ENCODE results near the gene ZFPM1.

DNA sequence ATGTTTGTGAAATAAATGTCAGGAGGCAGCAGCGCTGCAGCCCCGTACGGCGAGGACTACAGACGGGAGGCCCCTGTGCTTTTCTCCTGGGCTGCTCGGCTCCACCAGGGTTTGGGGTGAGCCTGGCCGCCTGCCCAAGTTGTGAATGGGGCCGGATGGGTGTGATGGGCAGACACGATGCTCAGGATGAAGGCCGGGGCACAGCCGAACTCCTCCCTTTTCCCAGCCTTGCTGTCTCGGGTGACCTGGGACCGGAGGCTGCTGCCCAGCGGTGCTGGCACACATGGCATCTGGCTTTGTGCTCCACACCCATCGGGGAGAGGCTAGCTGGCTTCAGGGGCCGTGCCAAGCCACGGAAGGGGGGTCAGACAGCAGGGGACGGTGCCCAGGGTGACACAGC, 34.2 kb upstream of the ZFPM1 start:
- TF ChIP-seq SIX5 (IDR thresholded peaks at IDR 0.05; ENCODE audit: low read depth, low read length) = no peak
- no peak for TF ChIP-seq SP1 (IDR thresholded peaks at IDR 0.05; ENCODE audit: low read depth, low read length)
- TF ChIP-seq EP300 (IDR thresholded peaks at IDR 0.05; ENCODE audit: borderline replicate concordance in 1 of 2, low read depth in 2 of 2, low read length in 2 of 2) = no peak
- TF ChIP-seq KDM1A (IDR thresholded peaks at IDR 0.05; ENCODE audit: borderline replicate concordance, low read length) = no peak
- TF ChIP-seq, protein P1, sequence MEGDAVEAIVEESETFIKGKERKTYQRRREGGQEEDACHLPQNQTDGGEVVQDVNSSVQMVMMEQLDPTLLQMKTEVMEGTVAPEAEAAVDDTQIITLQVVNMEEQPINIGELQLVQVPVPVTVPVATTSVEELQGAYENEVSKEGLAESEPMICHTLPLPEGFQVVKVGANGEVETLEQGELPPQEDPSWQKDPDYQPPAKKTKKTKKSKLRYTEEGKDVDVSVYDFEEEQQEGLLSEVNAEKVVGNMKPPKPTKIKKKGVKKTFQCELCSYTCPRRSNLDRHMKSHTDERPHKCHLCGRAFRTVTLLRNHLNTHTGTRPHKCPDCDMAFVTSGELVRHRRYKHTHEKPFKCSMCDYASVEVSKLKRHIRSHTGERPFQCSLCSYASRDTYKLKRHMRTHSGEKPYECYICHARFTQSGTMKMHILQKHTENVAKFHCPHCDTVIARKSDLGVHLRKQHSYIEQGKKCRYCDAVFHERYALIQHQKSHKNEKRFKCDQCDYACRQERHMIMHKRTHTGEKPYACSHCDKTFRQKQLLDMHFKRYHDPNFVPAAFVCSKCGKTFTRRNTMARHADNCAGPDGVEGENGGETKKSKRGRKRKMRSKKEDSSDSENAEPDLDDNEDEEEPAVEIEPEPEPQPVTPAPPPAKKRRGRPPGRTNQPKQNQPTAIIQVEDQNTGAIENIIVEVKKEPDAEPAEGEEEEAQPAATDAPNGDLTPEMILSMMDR (IDR thresholded peaks at IDR 0.05; ENCODE audit: control extremely low read depth in 1 of 3, insufficient read depth in 1 of 3, low read depth in 1 of 3, low read length in 3 of 3) = no peak
- TF ChIP-seq MAFK (IDR thresholded peaks at IDR 0.05; ENCODE audit: low read depth, low read length) = no peak
